GM23248 (cell line): ENCODE measurements around the gene DCUN1D5.

Experiments used
- EZH2 ChIP-seq: fragments of 200-600 bp; sonication (generic); IDR thresholded peaks from 2 replicates; pipeline ENCODE4 v1.6.1; 2018; ENCODE audit warnings: antibody characterized with exemption, mild to moderate bottlenecking; ENCODE audit not compliant: insufficient read depth, poor library complexity, severe bottlenecking
- EZH2phosphoT487 ChIP-seq: fragments of 200-600 bp; sonication (generic); IDR thresholded peaks from 2 replicates; pipeline ENCODE4 v1.6.1; 2018; ENCODE audit warnings: antibody characterized with exemption, moderate library complexity, mild to moderate bottlenecking, low read depth; ENCODE audit not compliant: insufficient read depth

GRCh38 chr11:103114836-103115235 lies 22.9 kb upstream of the DCUN1D5 start:
- TF ChIP-seq EZH2 (no peak), EZH2phosphoT487 (no peak)
